SJSA1 (cell line): ENCODE results near the gene FXYD3. TPM values are rescaled to one million over a fixed set of nuclear protein-coding genes. Genes with fewer than 3 reads are reported as not detected.

Experiments used
- DNase-seq, 2 experiments: peaks; one replicate each; pipeline ENCODE4 v3.0.0-alpha.2; 2015 to 2020; ENCODE audit warnings: low spot score in 2 of 2, low read depth in 1 of 2
- H3K27ac ChIP-seq: fragments of 250-450 bp; sonication (Bioruptor Pico); 2 replicates; pipeline ENCODE4 v1.5.1; 2020; ENCODE audit warnings: mild to moderate bottlenecking, moderate library complexity
- H3K27me3 ChIP-seq: fragments of 250-450 bp; sonication (Bioruptor Pico); replicated peaks from 2 replicates; pipeline ENCODE4 v1.5.1; 2020; ENCODE audit warnings: mild to moderate bottlenecking, moderate library complexity
- H3K36me3 ChIP-seq: fragments of 250-450 bp; sonication (Bioruptor Pico); 2 replicates; pipeline ENCODE4 v1.5.1; 2020; ENCODE audit warnings: mild to moderate bottlenecking
- H3K4me1 ChIP-seq: fragments of 250-450 bp; sonication (Bioruptor Pico); replicated peaks from 2 replicates; pipeline ENCODE4 v1.6.1; 2021; ENCODE audit warnings: mild to moderate bottlenecking
- H3K4me3 ChIP-seq: fragments of 250-450 bp; sonication (Bioruptor Pico); 2 replicates; pipeline ENCODE4 v1.5.1; 2020; ENCODE audit warnings: mild to moderate bottlenecking
- H3K9me3 ChIP-seq: fragments of 250-450 bp; sonication (Bioruptor Pico); replicated peaks from 2 replicates; pipeline ENCODE4 v1.5.1; 2020; ENCODE audit warnings: mild to moderate bottlenecking
- total RNA-seq: library from RNA; depleted of rRNA; stranded (reverse); fragments of >200 nt; shearing (Covaris generic); gene quantifications from 2 replicates; pipeline ENCODE4 v1.2.3, GENCODE V29; 2014

FXYD3 gene
- total RNA-seq, 1 experiment from 2014 or later, result not detected

DNA sequence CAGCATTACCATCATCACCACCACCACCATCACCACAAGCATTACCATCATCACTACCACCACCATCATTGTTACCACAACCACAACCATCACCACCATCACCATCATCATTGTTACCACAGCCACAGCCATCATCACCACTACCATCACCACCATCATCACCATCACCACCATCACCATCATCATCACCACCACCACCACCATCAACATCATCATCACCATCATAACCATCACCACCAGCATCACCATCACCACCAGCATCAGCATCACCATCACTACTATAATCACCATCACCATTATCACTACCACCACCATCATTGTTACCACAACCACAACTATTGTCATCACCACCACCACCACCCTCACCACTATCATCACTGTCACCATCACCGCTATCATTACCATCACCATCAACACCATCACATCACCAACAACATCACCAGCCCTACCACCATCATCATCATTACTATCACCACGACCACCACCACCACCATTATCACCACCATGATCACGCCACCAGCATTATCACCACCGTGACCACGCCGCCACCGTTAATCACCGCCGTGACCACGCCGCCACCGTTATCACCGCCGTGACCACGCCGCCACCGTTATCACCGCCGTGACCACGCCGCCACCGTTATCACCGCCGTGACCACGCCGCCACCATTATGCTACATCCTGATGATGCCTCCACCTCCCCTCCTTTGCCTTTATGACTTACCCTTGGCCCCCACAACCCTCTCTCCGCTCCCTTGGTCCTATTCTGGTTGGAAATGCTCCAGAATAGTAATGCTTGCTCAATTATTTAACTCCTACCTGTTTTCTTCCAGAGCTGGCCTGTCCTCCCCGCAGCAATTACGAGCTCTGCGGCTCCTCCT, 10.0 kb upstream of the FXYD3 start:
- H3K9me3 ChIP-seq, result no peaks in the 10 kb centered on the region
- H3K4me3 ChIP-seq, result no peak overlapping the region
- no peaks in the 10 kb centered on the region for H3K36me3 ChIP-seq
- no peaks in the 10 kb centered on the region for H3K27me3 ChIP-seq
- no peaks in the 10 kb centered on the region; the same call in 1 of the 2 replicates for H3K4me1 ChIP-seq
- no peak overlapping the region for H3K27ac ChIP-seq
- no peak for DNase-seq

DNA sequence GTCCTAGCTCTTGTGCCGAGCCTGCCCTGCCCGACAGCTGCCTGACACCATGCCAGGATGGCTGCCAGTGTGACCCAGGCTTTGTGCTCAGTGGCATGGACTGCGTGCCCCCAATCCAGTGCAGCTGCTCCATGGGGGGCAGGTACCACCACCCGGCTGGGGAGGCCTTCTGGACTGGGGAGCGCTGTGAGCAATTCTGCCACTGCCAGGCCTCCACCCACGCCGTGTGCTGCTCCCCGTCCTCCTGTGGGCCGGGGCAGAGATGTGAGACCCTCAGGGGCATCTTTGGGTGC, 9.4 kb upstream of the FXYD3 start:
- Histone ChIP-seq H3K36me3 (no peaks in the 10 kb centered on the region), H3K9me3 (no peaks in the 10 kb centered on the region), H3K27me3 (no peaks in the 10 kb centered on the region), H3K27ac (no peak overlapping the region), H3K4me1 (no peaks in the 10 kb centered on the region; the same call in 1 of the 2 replicates), H3K4me3 (no peak overlapping the region)
- no peak for DNase-seq

DNA sequence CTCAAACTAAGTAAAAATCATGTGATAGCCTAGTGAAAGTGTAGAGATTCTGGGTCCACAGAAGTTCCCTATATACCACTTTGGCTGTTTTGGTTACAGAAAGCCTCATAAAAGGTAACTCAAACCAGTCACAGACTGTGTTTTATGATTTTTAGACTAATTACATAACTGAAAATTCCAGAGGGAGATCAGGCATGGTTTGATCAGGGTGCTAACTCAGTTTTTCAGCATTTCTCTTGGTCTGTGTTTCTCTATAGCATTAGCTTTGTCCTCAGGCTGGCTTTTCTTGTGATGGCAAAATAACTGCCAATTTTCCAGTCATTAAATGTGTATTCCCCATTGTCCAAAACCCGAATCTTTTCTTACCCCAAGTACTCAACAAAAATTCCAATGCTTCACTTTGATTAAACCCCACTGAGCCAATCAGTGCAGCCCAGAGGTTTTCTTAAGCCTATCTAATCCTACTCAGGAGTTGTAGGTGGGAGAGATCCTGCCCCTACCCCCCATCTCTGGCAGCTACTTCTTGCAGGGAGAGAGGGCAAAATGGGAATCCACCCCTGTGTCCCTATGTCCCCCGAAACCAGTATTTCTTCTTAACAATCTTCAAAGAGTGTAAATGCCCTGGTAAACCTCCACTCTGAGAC, 8.6 kb upstream of the FXYD3 start:
- Histone ChIP-seq H3K36me3 (no peaks in the 10 kb centered on the region), H3K4me1 (no peaks in the 10 kb centered on the region; the same call in 1 of the 2 replicates), H3K27ac (no peak overlapping the region), H3K9me3 (no peaks in the 10 kb centered on the region), H3K27me3 (no peaks in the 10 kb centered on the region), H3K4me3 (no peak overlapping the region)
- no peak for DNase-seq

DNA sequence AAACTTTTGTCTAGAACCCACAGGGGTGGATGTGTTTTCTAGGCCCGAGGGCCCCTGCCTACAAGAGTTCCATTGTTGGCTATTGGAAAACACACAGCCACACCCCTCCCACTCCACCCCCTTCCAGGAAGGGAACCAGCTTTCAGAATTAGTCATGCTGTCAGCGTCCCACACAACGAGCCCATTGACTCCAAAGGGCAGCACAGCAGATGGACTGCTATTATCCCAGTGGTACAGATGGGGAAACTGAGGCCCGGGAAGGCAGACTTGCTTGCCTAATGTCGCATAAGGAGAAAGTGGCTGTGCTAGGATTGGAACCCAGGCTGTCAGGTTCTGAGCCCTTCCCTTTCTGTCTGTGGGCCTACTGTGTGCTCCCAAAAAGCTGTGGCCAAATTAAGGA, 8.1 kb upstream of the FXYD3 start:
- H3K27ac ChIP-seq, result no peak overlapping the region
- peak in 1 of 2 experiments; percentile 17 for DNase-seq
- no peak overlapping the region for H3K4me3 ChIP-seq
- H3K36me3 ChIP-seq, result no peaks in the 10 kb centered on the region
- H3K9me3 ChIP-seq, result no peaks in the 10 kb centered on the region
- H3K27me3 ChIP-seq, result no peaks in the 10 kb centered on the region
- H3K4me1 ChIP-seq, result no peaks in the 10 kb centered on the region; the same call in 1 of the 2 replicates

DNA sequence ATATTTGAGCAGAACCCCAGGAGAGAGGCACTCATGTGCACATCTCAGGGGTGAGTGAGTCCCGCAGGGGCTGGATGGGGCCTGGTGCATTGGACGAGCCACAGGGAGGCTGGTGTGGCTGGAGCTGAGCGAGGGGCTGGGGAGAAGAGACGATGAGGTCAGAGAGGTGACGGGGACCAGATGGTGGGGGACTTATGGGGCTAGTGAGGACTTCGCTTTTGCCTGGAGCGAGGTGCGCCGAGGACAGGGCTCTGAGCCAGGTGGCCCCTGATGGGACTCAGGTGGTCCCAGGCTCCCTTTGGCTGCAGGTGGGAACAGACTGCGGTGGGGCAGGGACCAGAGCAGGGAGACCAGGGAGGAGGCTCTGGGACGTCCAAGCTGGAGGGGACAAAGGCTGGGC, 6.9 kb upstream of the FXYD3 start:
- Histone ChIP-seq H3K27me3 (no peaks in the 10 kb centered on the region), H3K4me1 (no peaks in the 10 kb centered on the region; the same call in 1 of the 2 replicates), H3K4me3 (no peak overlapping the region), H3K27ac (no peak overlapping the region), H3K9me3 (no peaks in the 10 kb centered on the region), H3K36me3 (no peaks in the 10 kb centered on the region)
- no peak for DNase-seq

DNA sequence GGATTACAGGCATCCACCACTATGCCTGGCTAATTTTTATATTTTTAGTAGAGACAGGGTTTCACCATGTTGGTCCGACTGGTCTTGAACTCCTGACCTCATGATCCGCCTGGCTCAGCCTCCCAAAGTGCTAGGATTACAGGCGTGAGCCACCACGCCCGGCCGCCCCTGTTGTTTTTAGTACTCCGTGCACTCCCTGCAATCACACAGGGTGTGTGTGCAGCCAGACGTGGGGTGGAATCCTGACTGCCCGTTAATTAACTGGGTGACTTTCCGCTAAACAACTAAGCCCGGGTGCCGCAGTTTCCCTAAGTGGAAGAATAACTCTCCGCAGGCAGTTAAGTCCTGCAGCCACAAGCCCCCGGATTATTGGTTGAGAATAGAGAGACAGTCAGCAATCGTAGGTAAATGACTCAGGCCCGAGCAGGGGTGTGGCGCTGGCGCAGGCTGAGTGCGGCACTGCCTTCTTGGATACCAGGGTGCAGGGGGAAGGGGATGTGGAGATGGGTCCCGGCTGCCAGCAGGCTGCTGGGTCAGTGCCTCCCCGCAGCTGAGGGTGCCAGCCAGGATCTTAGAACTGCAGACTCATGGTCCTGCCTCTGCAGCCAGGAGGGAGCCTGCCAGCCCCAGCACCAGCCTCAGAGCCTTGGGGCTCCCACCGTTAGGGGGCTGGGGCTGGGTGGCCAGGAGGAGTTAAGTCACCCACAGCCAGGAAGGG, 6.1 kb upstream of the FXYD3 start:
- Histone ChIP-seq H3K27ac (no peak overlapping the region), H3K9me3 (no peaks in the 10 kb centered on the region), H3K36me3 (no peaks in the 10 kb centered on the region), H3K4me3 (no peak overlapping the region), H3K4me1 (no peaks in the 10 kb centered on the region; the same call in 1 of the 2 replicates), H3K27me3 (no peaks in the 10 kb centered on the region)
- DNase-seq, result no peak

DNA sequence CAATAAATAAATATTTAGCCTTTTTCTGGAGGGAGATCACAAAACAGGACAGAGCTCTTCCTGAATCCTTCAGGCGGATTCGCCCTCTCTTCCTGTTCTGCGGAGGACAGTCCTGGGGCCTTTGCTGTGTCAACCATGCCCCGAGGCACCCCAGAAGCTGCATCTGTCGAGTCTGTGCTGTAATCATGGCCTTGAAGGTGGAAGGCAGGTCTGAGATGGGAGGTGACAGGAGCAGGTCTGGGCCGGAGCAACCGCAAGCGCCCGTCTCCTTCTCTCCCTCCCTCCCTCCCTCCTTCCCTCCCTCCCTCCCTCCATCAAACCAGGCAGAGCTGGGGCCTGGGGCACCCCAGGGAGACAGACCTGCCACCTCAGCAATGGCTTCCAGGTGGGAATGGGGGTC, 4.6 kb upstream of the FXYD3 start:
- DNase-seq, result no peak
- Histone ChIP-seq H3K27ac (no peak overlapping the region), H3K27me3 (no peaks in the 10 kb centered on the region), H3K4me1 (no peaks in the 10 kb centered on the region; the same call in 1 of the 2 replicates), H3K36me3 (no peaks in the 10 kb centered on the region), H3K4me3 (no peak overlapping the region), H3K9me3 (no peaks in the 10 kb centered on the region)

DNA sequence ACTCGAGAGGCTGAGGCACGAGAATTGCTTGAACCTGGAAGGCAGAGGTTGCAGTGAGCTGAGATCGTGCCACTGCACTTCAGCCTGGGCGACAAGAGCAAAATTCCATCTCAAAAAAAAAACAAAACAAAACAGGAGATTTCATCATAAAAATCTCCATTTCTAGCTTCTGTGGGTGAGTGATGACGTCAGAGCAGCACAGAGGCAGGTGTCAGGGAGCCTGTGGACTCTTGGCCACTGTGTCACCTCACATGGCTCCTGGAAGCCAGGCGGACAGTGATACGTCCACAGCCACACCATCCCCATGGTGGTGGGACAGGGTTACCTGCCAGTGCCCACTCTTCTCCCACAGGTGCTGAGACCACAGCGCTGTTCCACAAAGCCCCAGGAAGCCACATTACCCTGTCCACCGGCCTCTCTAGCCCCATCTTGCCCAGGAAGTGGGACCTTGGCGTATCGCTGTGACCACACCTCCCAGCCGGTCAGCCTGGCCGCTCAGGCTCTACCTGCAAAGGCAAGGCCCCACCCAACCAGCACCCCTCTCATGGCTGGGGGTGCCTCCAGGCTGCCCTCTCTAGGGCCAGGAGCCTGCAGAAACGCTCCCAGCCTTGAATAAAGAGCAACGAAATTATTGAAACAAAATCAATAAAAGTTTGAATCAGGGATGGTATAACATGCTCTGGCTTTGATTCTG, 2.5 kb upstream of the FXYD3 start:
- no peak for DNase-seq
- Histone ChIP-seq H3K36me3 (no peaks in the 10 kb centered on the region), H3K27me3 (no peaks in the 10 kb centered on the region), H3K4me1 (no peaks in the 10 kb centered on the region), H3K4me3 (no peak overlapping the region), H3K9me3 (no peaks in the 10 kb centered on the region), H3K27ac (no peak overlapping the region)

DNA sequence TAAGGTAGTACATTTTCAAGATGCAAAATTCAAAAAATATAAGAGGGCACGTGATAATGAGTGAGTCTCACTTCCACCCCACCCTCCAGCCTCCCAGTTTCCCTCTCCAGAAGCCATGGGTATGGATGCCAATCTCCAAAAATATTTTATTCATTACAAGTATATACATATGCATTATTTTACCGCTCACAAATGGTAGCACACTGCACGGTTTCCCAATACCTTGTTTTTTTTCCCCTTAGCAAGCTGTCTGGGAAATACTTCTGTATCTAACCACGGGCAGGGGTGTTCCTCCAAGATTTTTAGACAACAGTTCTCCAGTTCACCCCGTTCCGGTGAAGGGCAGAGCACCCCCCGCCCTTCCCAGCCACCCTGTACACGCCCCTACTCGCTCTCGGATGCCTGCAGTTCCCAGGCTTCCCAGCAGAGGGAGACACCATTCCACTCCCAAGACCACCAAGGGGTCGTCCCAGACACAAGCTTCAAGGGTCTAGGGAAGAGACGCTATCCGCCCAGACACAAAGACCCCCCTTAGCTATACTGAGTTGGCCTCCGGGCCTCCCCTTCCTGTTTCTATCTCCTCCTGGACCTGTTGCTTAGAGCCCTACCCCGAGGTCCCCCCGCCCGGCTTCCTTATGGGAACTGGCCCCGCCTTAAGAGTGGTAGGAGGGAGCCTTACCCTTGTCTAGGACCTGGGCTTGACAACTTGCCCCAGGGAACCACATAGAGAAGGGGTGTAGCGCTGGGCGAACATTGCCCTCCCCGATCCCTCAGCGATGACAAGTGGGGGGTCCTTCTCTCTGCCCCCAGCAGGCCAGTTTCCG, 1.1 kb upstream of the FXYD3 start:
- DNase-seq, result peak in 1 of 2 experiments; percentile 43

DNA sequence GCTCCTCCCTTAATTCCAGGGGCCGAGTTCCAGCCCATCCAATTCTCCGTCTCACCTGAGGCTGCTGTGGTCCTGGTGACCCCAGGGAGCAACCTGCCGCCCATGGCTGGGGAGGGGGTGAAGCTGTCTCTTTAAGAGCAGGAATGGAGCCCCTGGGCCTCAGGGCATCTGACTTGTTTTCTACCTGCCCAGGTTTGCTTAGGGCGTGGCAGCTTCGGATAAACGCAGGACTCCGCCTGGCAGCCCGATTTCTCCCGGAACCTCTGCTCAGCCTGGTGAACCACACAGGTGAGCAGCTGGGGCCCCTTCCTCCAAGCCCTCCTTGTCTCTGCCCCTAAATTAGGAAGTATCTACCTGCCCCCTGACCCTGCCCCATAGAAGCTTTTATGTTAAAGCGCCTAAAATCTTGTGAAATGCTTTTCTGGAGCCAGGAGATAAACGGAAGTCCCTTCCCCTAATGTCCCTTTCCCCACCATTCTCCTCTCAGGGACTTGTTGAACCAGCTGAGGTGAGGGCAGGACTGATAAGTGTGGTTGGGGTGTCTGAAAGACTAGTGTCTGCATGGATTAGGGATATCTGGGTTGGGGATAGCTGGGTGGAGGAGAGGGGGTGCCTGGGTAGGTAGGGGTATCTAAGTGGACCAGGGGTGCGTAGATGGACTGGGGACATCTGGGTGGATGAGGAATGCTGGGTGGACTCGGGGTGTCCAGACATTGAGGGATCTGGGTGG, 614 bp downstream of the FXYD3 start:
- no peak for DNase-seq
- Histone ChIP-seq H3K27me3 (no peaks in the 10 kb centered on the region), H3K9me3 (no peaks in the 10 kb centered on the region), H3K36me3 (no peaks in the 10 kb centered on the region), H3K27ac (no peak overlapping the region), H3K4me1 (no peaks in the 10 kb centered on the region), H3K4me3 (no peak overlapping the region)

More for the DNA sequence above, 1.1 kb upstream of the FXYD3 start:
- no peaks in the 10 kb centered on the region for H3K36me3 ChIP-seq
- H3K4me1 ChIP-seq, result no peaks in the 10 kb centered on the region
- no peaks in the 10 kb centered on the region for H3K9me3 ChIP-seq
- no peak overlapping the region for H3K4me3 ChIP-seq
- no peaks in the 10 kb centered on the region for H3K27me3 ChIP-seq
- H3K27ac ChIP-seq, result no peak overlapping the region

DNA sequence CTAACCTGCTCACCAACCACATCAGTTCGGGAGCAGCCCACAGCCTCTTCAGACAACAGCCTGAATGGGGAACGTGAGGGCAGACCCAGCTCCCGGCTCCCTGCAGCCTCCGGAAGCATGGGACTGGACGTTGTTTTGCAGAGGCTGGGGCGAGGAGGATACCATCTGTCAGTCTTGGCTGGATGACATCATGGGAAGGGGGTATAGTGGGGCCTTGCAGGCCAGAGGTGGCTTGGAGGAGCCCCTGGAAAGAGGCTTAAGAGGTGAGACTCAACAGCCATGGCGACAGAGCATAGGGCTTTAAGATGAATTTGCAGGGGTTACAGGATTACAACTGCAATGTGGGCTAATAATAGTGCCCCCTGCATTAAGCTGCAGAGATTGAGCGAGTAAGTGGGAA, 1.5 kb downstream of the FXYD3 start:
- no peak for DNase-seq
- no peaks in the 10 kb centered on the region for H3K27me3 ChIP-seq
- H3K4me1 ChIP-seq, result no peaks in the 10 kb centered on the region
- no peak overlapping the region for H3K27ac ChIP-seq
- H3K4me3 ChIP-seq, result no peak overlapping the region
- H3K36me3 ChIP-seq, result no peaks in the 10 kb centered on the region
- no peaks in the 10 kb centered on the region for H3K9me3 ChIP-seq

DNA sequence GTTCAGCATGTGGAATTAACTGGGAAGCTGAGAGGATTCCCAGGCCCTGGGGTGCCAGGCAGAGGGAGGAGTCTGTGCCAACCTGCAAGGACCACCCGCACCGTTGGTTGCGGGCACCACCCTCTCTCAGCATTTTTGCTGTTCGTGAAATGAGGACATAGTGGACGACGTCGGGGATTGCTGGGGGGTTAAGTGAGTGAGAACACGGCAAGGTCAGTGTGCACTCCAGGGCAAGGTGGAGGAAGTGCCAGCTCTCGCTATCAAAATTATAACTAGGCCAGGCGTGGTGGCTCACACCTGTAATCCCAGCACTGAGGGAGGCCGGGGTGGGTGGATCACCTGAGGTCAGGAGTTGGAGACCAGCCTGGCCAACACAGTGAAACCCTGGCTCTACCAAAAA, 2.2 kb downstream of the FXYD3 start:
- Histone ChIP-seq H3K27me3 (no peaks in the 10 kb centered on the region), H3K4me1 (no peaks in the 10 kb centered on the region), H3K36me3 (no peaks in the 10 kb centered on the region), H3K27ac (no peak overlapping the region), H3K4me3 (no peak overlapping the region), H3K9me3 (no peaks in the 10 kb centered on the region)
- DNase-seq, result no peak
